Embryonic facial prominence (tissue), 1 donor: ENCODE results near the gene GSPT1.
A peak's percentile ranks its signal among the peaks of the same experiment; 100 is the strongest.
"Not testable (repeated sequence)": the region's sequence is repeated elsewhere in the genome, so short reads cannot be mapped to it uniquely, and the experiment has no call there.

Source experiments
- DNase-seq: peaks from one replicate; pipeline ENCODE4 v3.0.0-alpha.2; 2016; ENCODE audit errors: extremely low spot score

Gene GSPT1

GRCh38 chr16:11857161-11857560 lies 58.6 kb downstream of the GSPT1 start:
- DNase-seq: no peak

- no peak for DNase-seq
Observed at GRCh38 chr16:11852092-11852809, 63.5 kb downstream of the GSPT1 start.

GRCh38 chr16:11851294-11852091 lies 64.3 kb downstream of the GSPT1 start, which contains the start of gene RSL1D1:
RSL1D1 (minus strand) TSS chr16:11851542; CDS start chr16:11851512, 30 bp downstream.
- peak; percentile 87 for DNase-seq

GRCh38 chr16:11848842-11849241 lies 66.9 kb downstream of the GSPT1 start:
- no peak for DNase-seq

- no peak for DNase-seq
Observed at GRCh38 chr16:11844499-11844898, 71.3 kb downstream of the GSPT1 start.

GRCh38 chr16:11843861-11844260 lies 71.9 kb downstream of the GSPT1 start:
- DNase-seq: no peak

GRCh38 chr16:11843206-11843605 lies 72.5 kb downstream of the GSPT1 start:
- no peak for DNase-seq

GRCh38 chr16:11841026-11841425 lies 74.7 kb downstream of the GSPT1 start:
- DNase-seq: no peak

- no peak for DNase-seq
Observed at GRCh38 chr16:11836650-11837244, 79.0 kb downstream of the GSPT1 start.

GRCh38 chr16:11835891-11836649 lies 79.7 kb downstream of the GSPT1 start:
- DNase-seq: no peak

- DNase-seq: no peak
Observed at GRCh38 chr16:11835309-11835708, 80.4 kb downstream of the GSPT1 start.

- DNase-seq: peak; percentile 10
Observed at GRCh38 chr16:11833951-11834695, 81.6 kb downstream of the GSPT1 start.

- DNase-seq: no peak
Observed at GRCh38 chr16:11828696-11829095, 87.1 kb downstream of the GSPT1 start.

GRCh38 chr16:11825520-11826165 lies 90.1 kb downstream of the GSPT1 start:
- not testable (repeated sequence) for DNase-seq

- no peak for DNase-seq
Observed at GRCh38 chr16:11824362-11824761, 91.4 kb downstream of the GSPT1 start.

- not testable (repeated sequence) for DNase-seq
Observed at GRCh38 chr16:11823645-11824044, 92.1 kb downstream of the GSPT1 start.

GRCh38 chr16:11819798-11820197 lies 96.0 kb downstream of the GSPT1 start:
- no peak for DNase-seq

- DNase-seq: not testable (repeated sequence)
Observed at GRCh38 chr16:11818970-11819369, 96.8 kb downstream of the GSPT1 start.
